ENCODE data around the gene MYCN.

MYCN gene

GRCh38 chr2:15940661-15941480 lies 521 bp downstream of the MYCN start:
- no peak for DNase-seq
- Mint-ChIP-seq H3K36me3 (no peaks in the 10 kb centered on the region), H3K27me3 (peaks cover 87% of the 10 kb centered on the region), H3K4me3 (peak overlapping the region; percentile 59), H3K27ac (peak overlapping the region; percentile 33), H3K4me1 (peaks cover 29% of the 10 kb centered on the region), H3K9me3 (no peaks in the 10 kb centered on the region)
- CTCF ChIA-PET: interaction anchor here (1.3 to 3.3 kb wide), 5 partner anchors 278 to 668 kb away, joined by 4 to 28 read pairs (median 9); no protein-coding TSS in a partner anchor

GRCh38 chr2:15941481-15941850 lies 1.1 kb downstream of the MYCN start:
- no peaks in the 10 kb centered on the region for H3K36me3 Mint-ChIP-seq
- H3K4me3 Mint-ChIP-seq: peak overlapping the region; percentile 59
- H3K27ac Mint-ChIP-seq: no peak overlapping the region
- CTCF ChIA-PET: interaction anchor here (1.3 to 3.3 kb wide), 2 partner anchors 340 to 667 kb away, joined by 4 to 21 read pairs; no protein-coding TSS in a partner anchor
- peaks cover 86% of the 10 kb centered on the region for H3K27me3 Mint-ChIP-seq
- peaks cover 29% of the 10 kb centered on the region for H3K4me1 Mint-ChIP-seq
- no peaks in the 10 kb centered on the region for H3K9me3 Mint-ChIP-seq
- no peak for DNase-seq

GRCh38 chr2:15941871-15942710 lies 1.7 kb downstream of the MYCN start:
- Mint-ChIP-seq H3K4me1 (peaks cover 29% of the 10 kb centered on the region), H3K36me3 (no peaks in the 10 kb centered on the region), H3K4me3 (no peak overlapping the region), H3K27ac (no peak overlapping the region), H3K27me3 (peaks cover 80% of the 10 kb centered on the region), H3K9me3 (no peaks in the 10 kb centered on the region)
- CTCF ChIA-PET: interaction anchor here (1.3 kb wide), 1 partner anchor 340 kb away, joined by 4 read pairs; no protein-coding TSS in a partner anchor
- DNase-seq: peak; percentile 32

DNA sequence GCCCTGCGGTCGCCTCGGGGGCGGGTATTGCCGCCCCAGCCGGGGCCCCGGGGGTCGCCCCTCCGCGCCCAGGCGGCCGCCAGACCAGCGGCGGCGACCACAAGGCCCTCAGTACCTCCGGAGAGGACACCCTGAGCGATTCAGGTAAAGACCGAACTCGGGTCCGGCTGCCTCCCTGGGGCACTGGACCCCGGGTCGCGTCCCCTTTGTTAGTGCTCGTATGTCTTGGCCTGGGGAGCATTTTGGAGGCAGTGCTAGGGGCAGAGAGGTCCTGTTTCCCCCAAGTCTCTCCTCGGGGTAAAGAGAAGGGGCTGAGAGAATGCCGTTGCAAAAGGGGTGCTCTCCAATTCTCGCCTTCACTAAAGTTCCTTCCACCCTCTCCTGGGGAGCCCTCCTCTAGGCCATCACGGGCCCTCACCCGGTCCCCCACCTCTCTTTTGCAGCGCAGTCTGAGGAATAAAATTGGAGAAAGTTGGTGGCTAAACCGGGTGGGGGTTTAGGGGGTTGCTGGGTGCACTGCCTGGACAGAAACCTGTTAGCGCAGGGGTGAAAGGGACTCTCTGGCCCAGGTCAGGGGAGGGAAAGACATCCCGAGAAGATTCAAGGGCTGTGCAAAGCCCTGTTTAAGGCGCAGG lies 2.5 kb downstream of the MYCN start:
- no peaks in the 10 kb centered on the region for H3K36me3 Mint-ChIP-seq
- H3K9me3 Mint-ChIP-seq: no peaks in the 10 kb centered on the region
- no peak overlapping the region for H3K27ac Mint-ChIP-seq
- CTCF ChIA-PET: no interaction called here
- DNase-seq: no peak
- no peak overlapping the region for H3K4me3 Mint-ChIP-seq
- peaks cover 76% of the 10 kb centered on the region for H3K27me3 Mint-ChIP-seq
- peaks cover 29% of the 10 kb centered on the region for H3K4me1 Mint-ChIP-seq

GRCh38 chr2:15943378-15944280 lies 3.3 kb downstream of the MYCN start:
- no peaks in the 10 kb centered on the region for H3K36me3 Mint-ChIP-seq
- no peak overlapping the region for H3K27ac Mint-ChIP-seq
- no peak overlapping the region for H3K4me3 Mint-ChIP-seq
- no peak for DNase-seq
- no peaks in the 10 kb centered on the region for H3K9me3 Mint-ChIP-seq
- peaks cover 29% of the 10 kb centered on the region for H3K4me1 Mint-ChIP-seq
- H3K27me3 Mint-ChIP-seq: peaks cover 70% of the 10 kb centered on the region
- CTCF ChIA-PET: no interaction called here

- H3K4me3 Mint-ChIP-seq: no peak overlapping the region
- CTCF ChIA-PET: no interaction called here
- peaks cover 29% of the 10 kb centered on the region for H3K4me1 Mint-ChIP-seq
- no peak for DNase-seq
- no peaks in the 10 kb centered on the region for H3K36me3 Mint-ChIP-seq
- H3K9me3 Mint-ChIP-seq: no peaks in the 10 kb centered on the region
- H3K27ac Mint-ChIP-seq: no peak overlapping the region
- peaks cover 63% of the 10 kb centered on the region for H3K27me3 Mint-ChIP-seq
Measured at GRCh38 chr2:15944325-15945017, 4.1 kb downstream of the MYCN start.

DNA sequence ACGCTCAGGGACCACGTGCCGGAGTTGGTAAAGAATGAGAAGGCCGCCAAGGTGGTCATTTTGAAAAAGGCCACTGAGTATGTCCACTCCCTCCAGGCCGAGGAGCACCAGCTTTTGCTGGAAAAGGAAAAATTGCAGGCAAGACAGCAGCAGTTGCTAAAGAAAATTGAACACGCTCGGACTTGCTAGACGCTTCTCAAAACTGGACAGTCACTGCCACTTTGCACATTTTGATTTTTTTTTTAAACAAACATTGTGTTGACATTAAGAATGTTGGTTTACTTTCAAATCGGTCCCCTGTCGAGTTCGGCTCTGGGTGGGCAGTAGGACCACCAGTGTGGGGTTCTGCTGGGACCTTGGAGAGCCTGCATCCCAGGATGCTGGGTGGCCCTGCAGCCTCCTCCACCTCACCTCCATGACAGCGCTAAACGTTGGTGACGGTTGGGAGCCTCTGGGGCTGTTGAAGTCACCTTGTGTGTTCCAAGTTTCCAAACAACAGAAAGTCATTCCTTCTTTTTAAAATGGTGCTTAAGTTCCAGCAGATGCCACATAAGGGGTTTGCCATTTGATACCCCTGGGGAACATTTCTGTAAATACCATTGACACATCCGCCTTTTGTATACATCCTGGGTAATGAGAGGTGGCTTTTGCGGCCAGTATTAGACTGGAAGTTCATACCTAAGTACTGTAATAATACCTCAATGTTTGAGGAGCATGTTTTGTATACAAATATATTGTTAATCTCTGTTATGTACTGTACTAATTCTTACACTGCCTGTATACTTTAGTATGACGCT lies 5.8 kb downstream of the MYCN start:
- DNase-seq: no peak
- Mint-ChIP-seq H3K4me1 (peaks cover 21% of the 10 kb centered on the region), H3K27me3 (peaks cover 53% of the 10 kb centered on the region), H3K27ac (no peak overlapping the region), H3K36me3 (no peaks in the 10 kb centered on the region), H3K9me3 (no peaks in the 10 kb centered on the region), H3K4me3 (no peak overlapping the region)
- CTCF ChIA-PET: no interaction called here

DNA sequence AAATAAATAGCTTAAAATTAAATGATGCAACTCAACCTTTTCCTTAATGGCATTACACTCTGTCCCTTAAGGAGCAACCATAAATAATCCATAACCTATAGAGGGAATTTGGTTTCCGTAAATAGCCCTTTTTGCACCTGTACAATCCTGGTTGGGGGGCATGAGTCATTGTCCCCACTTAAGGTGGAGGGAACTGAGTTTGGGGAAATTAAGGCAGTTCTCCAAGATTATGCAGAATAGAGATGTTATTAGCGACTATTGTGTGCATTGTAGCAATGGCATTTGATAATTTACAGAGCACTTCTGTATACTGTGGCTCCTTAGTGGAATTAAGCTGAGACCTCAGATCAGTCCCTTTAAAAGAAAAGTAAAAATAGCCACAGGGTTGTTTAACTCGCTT lies 6.6 kb downstream of the MYCN start:
- Mint-ChIP-seq H3K27me3 (peaks cover 45% of the 10 kb centered on the region), H3K36me3 (no peaks in the 10 kb centered on the region), H3K4me1 (peaks cover 15% of the 10 kb centered on the region), H3K4me3 (no peak overlapping the region), H3K27ac (no peak overlapping the region), H3K9me3 (no peaks in the 10 kb centered on the region)
- no peak for DNase-seq
- CTCF ChIA-PET: interaction anchor here (0.6 kb wide), 1 partner anchor 362 kb away, joined by 3 read pairs; no protein-coding TSS in a partner anchor

- no peak for DNase-seq
- Mint-ChIP-seq H3K4me1 (peaks cover 14% of the 10 kb centered on the region), H3K9me3 (no peaks in the 10 kb centered on the region), H3K36me3 (no peaks in the 10 kb centered on the region), H3K4me3 (no peak overlapping the region), H3K27ac (no peak overlapping the region), H3K27me3 (peaks cover 41% of the 10 kb centered on the region)
- CTCF ChIA-PET: interaction anchor here (0.6 kb wide), 1 partner anchor 361 kb away, joined by 3 read pairs; no protein-coding TSS in a partner anchor
Measured at GRCh38 chr2:15947431-15947830, 7.1 kb downstream of the MYCN start.

DNA sequence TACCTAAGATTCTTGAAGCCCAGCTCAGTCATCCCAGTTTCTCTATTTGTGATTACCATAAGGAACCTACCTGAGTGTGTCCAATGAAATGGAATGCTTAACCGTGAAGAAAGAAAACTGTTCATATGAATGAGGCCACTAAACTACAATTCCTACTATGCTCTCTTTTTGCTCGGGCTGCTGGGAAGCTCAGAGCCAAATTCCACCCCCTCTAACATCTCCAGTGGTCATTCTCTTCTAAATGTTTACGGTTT lies 8.3 kb downstream of the MYCN start:
- peaks cover 6% of the 10 kb centered on the region for H3K4me1 Mint-ChIP-seq
- DNase-seq: no peak

GRCh38 chr2:15949126-15949525 lies 8.8 kb downstream of the MYCN start:
- no peak overlapping the region for H3K4me3 Mint-ChIP-seq
- H3K27me3 Mint-ChIP-seq: peaks cover 25% of the 10 kb centered on the region
- no peaks in the 10 kb centered on the region for H3K36me3 Mint-ChIP-seq
- no peaks in the 10 kb centered on the region for H3K9me3 Mint-ChIP-seq
- H3K27ac Mint-ChIP-seq: no peak overlapping the region
- DNase-seq: no peak
- H3K4me1 Mint-ChIP-seq: peaks cover under 1% of the 10 kb centered on the region
- CTCF ChIA-PET: no interaction called here

More for the DNA sequence above, 8.3 kb downstream of the MYCN start:
- Mint-ChIP-seq H3K36me3 (no peaks in the 10 kb centered on the region), H3K4me3 (no peak overlapping the region), H3K27ac (no peak overlapping the region), H3K9me3 (no peaks in the 10 kb centered on the region), H3K27me3 (peaks cover 30% of the 10 kb centered on the region)
- CTCF ChIA-PET: no interaction called here

DNA sequence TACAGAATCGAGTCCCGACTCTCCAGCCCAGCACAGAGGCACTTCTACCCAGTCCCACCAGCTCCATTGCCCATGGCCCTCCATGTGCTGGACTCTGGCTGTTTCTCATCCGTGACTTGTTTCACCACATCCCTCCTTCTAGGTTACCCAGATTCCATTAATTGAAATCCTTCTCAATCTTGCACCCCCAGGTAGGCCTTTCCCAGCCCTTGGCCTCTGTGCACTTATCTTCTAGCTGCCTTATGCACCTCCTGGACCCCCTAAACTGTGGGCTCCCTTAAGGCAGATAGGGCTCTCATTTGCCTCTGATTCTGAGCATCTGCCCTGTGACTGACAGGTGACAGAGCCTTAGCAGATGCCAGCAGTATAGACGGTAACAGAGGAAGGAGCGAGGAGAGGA lies 9.2 kb downstream of the MYCN start:
- CTCF ChIA-PET: no interaction called here
- Mint-ChIP-seq H3K27me3 (peaks cover 25% of the 10 kb centered on the region), H3K9me3 (no peaks in the 10 kb centered on the region), H3K4me3 (no peak overlapping the region), H3K4me1 (no peaks in the 10 kb centered on the region), H3K27ac (no peak overlapping the region), H3K36me3 (no peaks in the 10 kb centered on the region)
- DNase-seq: no peak
